Measurements from ENCODE around the gene FOXF1. TPM values are rescaled to one million over a fixed set of nuclear protein-coding genes. Genes with fewer than 3 reads are reported as not detected.

Gene FOXF1
- total RNA-seq, 6 experiments from 2014 or later: 12.5 to 20.5 (median 17.9) TPM

DNA sequence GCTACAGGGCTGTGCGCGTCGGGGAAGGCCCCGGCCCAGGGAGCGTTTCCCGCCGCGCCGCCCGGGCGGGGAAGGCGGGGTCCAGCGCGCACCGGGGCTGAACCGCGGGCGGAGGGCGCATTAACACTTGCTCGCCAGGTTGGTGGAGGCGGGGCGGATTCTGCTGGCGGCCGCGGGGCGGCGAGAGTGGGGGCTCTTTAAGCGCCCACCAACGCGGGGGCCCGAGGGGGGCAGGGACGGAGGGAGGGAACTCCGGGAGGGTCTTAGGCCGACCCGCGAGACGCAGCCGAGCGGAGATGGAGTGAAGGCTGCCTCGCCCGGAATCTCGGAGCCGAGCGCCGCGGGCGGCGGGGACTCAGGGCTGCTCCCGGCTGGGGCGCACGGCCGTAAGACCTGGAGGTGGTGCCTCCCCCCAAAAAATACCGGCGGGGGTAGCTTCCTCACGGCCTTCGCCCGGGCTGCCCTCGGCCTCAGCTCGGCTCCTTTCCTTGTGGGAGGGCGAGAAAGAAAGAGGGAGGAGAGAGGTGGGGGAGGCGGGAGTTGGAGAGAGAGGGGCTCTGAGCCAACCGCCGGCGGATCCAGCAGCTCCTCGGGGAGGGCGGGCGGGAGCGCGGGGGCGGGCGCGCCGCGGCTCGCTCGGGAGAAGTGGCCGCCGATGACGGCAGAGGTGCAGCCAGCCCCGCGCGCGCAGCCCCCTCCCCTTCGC is 415 bp upstream of the FOXF1 start:
- no peaks in the 10 kb centered on the region for H3K9me3 Mint-ChIP-seq
- peak overlapping the region; percentile 87 for H3K27ac Mint-ChIP-seq
- H3K4me3 Mint-ChIP-seq: peak overlapping the region; percentile 95
- TF ChIP-seq, protein P1, sequence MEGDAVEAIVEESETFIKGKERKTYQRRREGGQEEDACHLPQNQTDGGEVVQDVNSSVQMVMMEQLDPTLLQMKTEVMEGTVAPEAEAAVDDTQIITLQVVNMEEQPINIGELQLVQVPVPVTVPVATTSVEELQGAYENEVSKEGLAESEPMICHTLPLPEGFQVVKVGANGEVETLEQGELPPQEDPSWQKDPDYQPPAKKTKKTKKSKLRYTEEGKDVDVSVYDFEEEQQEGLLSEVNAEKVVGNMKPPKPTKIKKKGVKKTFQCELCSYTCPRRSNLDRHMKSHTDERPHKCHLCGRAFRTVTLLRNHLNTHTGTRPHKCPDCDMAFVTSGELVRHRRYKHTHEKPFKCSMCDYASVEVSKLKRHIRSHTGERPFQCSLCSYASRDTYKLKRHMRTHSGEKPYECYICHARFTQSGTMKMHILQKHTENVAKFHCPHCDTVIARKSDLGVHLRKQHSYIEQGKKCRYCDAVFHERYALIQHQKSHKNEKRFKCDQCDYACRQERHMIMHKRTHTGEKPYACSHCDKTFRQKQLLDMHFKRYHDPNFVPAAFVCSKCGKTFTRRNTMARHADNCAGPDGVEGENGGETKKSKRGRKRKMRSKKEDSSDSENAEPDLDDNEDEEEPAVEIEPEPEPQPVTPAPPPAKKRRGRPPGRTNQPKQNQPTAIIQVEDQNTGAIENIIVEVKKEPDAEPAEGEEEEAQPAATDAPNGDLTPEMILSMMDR (IDR thresholded peaks at IDR 0.05): no peak
- peak; percentile 76 for DNase-seq
- peaks cover 43% of the 10 kb centered on the region for H3K4me1 Mint-ChIP-seq (ENCODE audit: low read depth)
- H3K27me3 Mint-ChIP-seq (ENCODE audit: insufficient read depth): peaks cover 29% of the 10 kb centered on the region
- peaks cover 30% of the 10 kb centered on the region for H3K36me3 Mint-ChIP-seq (ENCODE audit: low read depth)

DNA sequence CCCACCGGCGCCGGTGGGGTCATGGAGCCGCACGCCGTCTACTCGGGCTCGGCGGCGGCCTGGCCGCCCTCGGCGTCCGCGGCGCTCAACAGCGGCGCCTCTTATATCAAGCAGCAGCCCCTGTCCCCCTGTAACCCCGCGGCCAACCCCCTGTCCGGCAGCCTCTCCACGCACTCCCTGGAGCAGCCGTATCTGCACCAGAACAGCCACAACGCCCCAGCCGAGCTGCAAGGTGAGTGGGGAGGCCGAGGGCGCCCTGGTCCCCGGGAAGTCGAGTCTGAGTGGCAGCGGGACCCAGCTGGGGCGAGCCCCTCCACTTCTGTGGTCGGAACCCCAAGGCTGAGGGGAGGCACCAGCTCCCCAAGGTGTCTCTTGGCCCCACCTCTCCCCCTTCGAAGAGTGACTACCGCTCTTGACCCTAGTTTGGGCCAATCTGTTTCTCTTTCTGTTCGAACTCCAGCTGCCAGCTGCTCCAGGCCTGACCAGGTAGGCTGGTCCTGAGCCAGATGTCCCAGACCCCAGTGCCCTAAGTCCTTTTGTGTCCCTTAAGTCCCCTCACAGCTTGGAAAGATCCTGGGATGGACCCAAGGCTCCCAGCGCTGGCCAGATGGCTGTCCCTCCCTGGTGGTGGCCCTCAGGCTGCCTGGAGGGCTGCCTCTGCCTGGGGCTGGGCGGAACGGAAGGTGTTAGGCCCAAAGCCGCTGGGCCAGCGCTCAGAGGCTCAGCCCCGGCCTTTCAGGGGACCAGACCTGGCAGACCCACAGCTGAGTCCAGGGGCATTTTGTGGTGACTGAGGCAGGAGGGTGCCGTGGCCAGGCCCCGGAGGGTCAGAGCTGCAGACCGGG is 1.2 kb downstream of the FOXF1 start:
- peak overlapping the region; percentile 91 for H3K4me3 Mint-ChIP-seq
- DNase-seq: no peak
- H3K27me3 Mint-ChIP-seq (ENCODE audit: insufficient read depth): peaks cover 16% of the 10 kb centered on the region
- TF ChIP-seq, protein P1 (IDR thresholded peaks at IDR 0.05): no peak
- peak overlapping the region; percentile 79 for H3K27ac Mint-ChIP-seq
- H3K36me3 Mint-ChIP-seq (ENCODE audit: low read depth): peaks cover 34% of the 10 kb centered on the region
- H3K4me1 Mint-ChIP-seq (ENCODE audit: low read depth): peaks cover 34% of the 10 kb centered on the region
- no peaks in the 10 kb centered on the region for H3K9me3 Mint-ChIP-seq

DNA sequence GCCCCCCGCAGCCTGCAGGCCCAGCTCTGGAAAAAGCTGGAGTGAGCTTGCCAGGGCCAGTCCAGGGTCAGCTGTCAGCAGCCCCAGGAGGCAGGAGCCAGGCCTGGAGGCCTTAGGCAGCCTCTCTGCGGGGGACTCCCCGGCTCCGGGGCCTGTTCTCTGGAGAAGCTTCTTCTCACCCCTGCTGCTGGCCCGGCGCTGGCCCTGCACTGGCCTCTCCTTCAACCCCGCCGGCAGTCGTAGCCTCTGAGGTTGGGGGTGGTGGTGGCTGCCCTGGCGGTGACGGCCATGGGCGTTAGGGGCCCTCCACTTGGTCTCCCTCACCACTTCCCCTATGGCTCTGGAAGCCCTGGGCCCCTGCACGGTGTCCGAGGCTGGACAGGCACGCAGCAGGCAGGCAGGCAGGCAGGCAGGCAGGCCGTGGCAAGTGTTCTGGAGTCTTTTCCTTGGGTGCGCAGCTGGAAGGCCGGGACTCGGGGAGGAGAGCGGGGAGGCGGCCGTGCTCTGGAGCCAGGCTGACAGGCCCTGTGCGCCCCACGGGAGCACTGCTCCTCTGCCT is 2.1 kb downstream of the FOXF1 start:
- Mint-ChIP-seq H3K4me1 (ENCODE audit: low read depth) (peaks cover 38% of the 10 kb centered on the region), H3K4me3 (peak overlapping the region; percentile 91), H3K36me3 (ENCODE audit: low read depth) (peaks cover 34% of the 10 kb centered on the region), H3K9me3 (no peaks in the 10 kb centered on the region), H3K27ac (peak overlapping the region; percentile 77; the same call in 1 of the 2 replicates), H3K27me3 (ENCODE audit: insufficient read depth) (peaks cover 10% of the 10 kb centered on the region)
- DNase-seq: no peak
- TF ChIP-seq, protein P1 (IDR thresholded peaks at IDR 0.05): no peak

DNA sequence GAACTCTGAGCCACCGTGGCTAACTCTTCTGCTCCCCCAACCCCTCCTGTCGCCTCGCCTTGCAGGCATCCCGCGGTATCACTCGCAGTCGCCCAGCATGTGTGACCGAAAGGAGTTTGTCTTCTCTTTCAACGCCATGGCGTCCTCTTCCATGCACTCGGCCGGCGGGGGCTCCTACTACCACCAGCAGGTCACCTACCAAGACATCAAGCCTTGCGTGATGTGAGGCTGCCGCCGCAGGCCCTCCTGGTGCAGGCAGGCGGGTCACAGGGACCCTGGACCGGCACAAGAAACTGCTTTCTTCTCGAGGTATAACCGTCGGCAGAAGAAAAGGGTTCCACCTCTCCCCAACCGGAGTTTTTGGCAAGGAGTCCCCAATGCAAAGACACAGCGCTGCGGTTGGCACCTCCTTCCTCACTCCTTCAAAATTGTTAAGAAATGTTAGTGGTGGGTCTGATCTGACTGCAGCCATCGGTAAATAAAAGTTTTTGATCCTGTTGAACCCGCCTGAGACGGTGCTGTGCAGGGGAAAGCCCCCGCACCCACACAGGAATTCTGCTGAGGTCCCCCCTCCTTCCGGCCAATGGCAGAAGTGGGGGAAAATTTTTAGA is 2.6 kb downstream of the FOXF1 start:
- Mint-ChIP-seq H3K4me3 (peak overlapping the region; percentile 91), H3K36me3 (ENCODE audit: low read depth) (peaks cover 34% of the 10 kb centered on the region), H3K27ac (peak overlapping the region; percentile 77; the same call in 1 of the 2 replicates), H3K9me3 (no peaks in the 10 kb centered on the region), H3K4me1 (ENCODE audit: low read depth) (peaks cover 37% of the 10 kb centered on the region), H3K27me3 (ENCODE audit: insufficient read depth) (peaks cover 6% of the 10 kb centered on the region)
- TF ChIP-seq, protein P1 (IDR thresholded peaks at IDR 0.05): no peak
- DNase-seq: no peak

DNA sequence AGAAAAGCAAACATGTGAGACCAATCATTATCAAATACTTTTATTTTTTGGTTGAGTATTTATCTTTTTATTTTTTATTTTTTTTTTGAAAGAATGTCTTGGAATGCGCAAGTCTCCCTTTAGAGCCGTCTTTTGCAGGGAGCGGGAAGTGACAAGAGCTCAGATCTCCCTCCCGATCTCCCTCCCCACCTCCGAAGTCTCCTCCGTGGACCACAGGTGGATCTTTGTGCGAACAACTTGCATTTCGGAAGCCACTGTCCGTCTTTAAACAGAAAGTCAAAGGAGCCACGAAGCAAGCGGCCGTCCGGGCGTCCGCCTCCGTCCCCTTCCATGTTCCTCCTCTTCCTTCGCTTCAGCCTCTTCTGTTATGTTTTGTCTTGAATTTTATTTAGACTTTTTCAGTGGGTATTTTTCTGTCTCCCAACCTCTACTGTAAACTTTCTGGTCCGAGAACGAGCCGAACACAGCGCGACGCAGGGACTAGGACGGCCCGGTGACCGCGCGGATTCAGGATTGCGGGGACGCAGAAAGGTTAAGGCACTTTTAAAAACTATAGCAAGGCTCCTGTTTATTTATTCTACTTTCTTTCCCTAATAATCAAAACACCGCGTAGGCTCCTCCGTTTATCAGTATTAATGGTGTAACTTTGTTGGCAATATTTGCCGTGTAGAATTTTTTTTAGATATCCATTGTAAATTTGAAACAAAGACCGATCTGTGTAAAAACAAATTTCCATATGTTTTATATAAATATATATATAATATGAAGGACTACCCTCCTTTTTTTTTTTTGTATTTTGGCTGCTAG is 3.3 kb downstream of the FOXF1 start:
- H3K27ac Mint-ChIP-seq: peak overlapping the region; percentile 77
- no peaks in the 10 kb centered on the region for H3K9me3 Mint-ChIP-seq
- H3K27me3 Mint-ChIP-seq (ENCODE audit: insufficient read depth): peaks cover 5% of the 10 kb centered on the region
- TF ChIP-seq, protein P1 (IDR thresholded peaks at IDR 0.05): no peak
- no peak for DNase-seq
- peaks cover 34% of the 10 kb centered on the region for H3K36me3 Mint-ChIP-seq (ENCODE audit: low read depth)
- peaks cover 36% of the 10 kb centered on the region for H3K4me1 Mint-ChIP-seq (ENCODE audit: low read depth)
- peak overlapping the region; percentile 91 for H3K4me3 Mint-ChIP-seq
